ENCODE results near the gene TRIP10. TPM values are rescaled to one million over a fixed set of nuclear protein-coding genes. Genes with fewer than 3 reads are reported as not detected.
A peak's percentile ranks its signal among the peaks of the same experiment; 100 is the strongest.
"Not testable (repeated sequence)": the region's sequence is repeated elsewhere in the genome, so short reads cannot be mapped to it uniquely, and the experiment has no call there.

TRIP10 gene
- total RNA-seq, 2 donors from 2014 or later, result 67.5 to 74.0 TPM

GRCh38 chr19:6774821-6775707 is 35.6 kb downstream of the TRIP10 start:
- intact Hi-C loops (cut with DNase I), result no loop called here
- no peak for DNase-seq
- peak in 1 of 2 donors; percentile 44 for ATAC-seq

GRCh38 chr19:6776045-6776444 is 36.6 kb downstream of the TRIP10 start:
- DNase-seq; intact Hi-C loops (cut with DNase I); ATAC-seq: not testable (repeated sequence)

DNA sequence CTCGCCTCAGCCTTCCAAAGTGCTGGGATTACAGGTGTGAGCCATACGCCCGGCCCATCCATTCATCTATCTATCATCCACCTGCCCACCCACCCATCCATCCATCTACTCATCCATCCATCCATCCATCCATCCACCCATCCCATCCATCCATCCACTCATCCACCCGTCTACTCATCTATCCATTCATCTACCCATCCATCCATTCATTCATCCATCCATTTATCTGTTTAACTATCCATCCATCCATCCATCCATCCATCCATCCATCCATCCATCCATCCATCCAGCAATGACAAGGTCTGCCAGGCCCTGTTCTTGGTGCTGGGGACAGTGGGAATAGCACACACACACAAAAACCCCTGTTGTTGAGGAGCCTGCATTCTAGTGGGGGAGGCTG is 37.5 kb downstream of the TRIP10 start:
- intact Hi-C loops (cut with DNase I), result no loop called here
- ATAC-seq, result no peak

GRCh38 chr19:6777434-6777833 is 38.0 kb downstream of the TRIP10 start:
- DNase-seq (no peak), ATAC-seq (no peak)
- intact Hi-C loops (cut with DNase I), result no loop called here

More for the DNA sequence above, 37.5 kb downstream of the TRIP10 start:
- no peak for DNase-seq

DNA sequence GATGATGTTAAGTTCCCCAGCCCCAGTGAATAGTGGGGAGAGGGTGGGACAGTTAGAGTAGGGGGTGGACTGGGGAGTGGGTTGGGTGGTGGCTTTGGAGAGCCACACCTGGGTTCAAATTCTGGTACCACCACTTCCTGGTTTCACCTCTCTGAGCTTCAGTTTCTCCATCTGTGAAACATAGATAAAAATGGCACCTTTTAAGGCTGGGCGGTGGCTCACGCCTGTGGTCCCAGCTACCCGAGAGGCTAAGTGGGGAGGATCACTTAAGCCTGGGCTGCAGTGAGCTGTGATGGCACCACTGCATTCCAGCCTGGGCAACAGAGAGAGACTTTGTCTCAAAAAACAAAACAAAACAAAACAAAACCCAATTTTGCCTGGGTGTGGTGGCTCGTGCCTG is 38.9 kb downstream of the TRIP10 start:
- intact Hi-C loops (cut with DNase I), result no loop called here
- ATAC-seq, result no peak
- no peak for DNase-seq

GRCh38 chr19:6779206-6779605 is 39.7 kb downstream of the TRIP10 start:
- no peak for DNase-seq
- no peak for ATAC-seq
- intact Hi-C loops (cut with DNase I), result no loop called here

DNA sequence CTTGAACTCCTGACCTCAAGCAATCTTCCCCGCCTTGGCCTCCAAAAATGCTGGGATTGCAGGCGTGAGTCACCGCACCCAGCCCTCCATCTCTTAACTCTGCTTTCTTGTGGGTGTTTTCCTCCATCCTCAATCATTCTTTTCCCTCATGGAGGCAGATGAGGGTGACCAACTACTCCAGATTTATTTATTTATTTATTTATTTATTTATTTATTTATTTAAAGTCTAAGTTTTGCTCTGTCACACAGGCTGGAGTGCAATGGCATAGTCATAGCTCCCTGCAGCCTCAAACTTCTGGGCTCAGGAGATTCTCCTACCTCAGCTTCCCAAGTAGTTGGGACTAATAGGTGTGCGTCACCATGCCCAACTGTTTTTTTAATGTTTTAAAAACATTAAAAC is 47.9 kb downstream of the TRIP10 start:
- intact Hi-C loops (cut with DNase I), result no loop called here
- DNase-seq (no peak), ATAC-seq (no peak)

- ATAC-seq, result no peak
- intact Hi-C loops (cut with DNase I), result no loop called here
- DNase-seq, result no peak
Observed at GRCh38 chr19:6788896-6789295, 49.4 kb downstream of the TRIP10 start.

GRCh38 chr19:6790194-6791128 is 51.0 kb downstream of the TRIP10 start:
- no peak for DNase-seq
- intact Hi-C loops (cut with DNase I), result no loop called here
- ATAC-seq, result no peak

- DNase-seq (no peak), ATAC-seq (no peak)
- intact Hi-C loops (cut with DNase I), result no loop called here
Observed at GRCh38 chr19:6791237-6791636, 51.8 kb downstream of the TRIP10 start.

DNA sequence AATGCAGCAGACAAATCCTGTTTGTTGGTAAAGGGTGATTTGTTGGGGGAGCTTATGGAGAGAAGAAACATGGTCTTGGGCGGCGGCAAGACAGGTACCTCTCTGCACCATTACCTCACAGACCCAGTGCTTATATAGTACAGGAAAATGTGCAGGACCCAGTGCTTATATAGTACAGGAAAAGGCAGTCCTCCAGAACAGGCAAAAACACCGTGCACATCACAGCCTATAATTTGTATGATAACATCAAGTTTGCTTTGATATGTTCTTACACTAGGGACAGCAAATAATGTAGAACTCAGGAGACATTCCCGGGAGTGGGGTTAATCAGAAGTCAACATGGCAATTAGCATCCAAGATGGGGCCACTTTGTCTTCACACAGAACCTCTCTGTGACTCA is 53.9 kb downstream of the TRIP10 start:
- DNase-seq (no peak), ATAC-seq (no peak)
- intact Hi-C loops (cut with DNase I), result no loop called here

DNA sequence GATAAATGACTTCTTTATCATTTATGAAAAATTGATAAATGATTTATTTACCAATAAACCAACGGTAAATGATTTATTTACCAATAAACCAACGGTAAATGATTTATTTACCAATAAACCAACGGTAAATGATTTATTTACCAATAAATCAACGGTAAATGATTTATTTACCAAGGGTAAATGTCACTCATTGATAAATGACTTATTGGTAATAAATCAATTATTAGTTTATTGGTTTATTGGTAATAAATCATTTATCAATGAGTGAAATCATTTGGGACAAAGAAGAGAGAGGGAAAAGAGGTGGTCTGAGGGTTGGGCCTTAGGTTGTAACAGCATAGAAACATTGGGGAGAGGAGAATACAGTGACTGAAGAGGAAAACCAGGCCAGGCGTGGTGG is 54.5 kb downstream of the TRIP10 start:
- no peak for DNase-seq
- intact Hi-C loops (cut with DNase I), result no loop called here
- ATAC-seq, result no peak

- intact Hi-C loops (cut with DNase I), result no loop called here
- no peak for DNase-seq
- ATAC-seq, result no peak
Observed at GRCh38 chr19:6794686-6795431, 55.4 kb downstream of the TRIP10 start.

DNA sequence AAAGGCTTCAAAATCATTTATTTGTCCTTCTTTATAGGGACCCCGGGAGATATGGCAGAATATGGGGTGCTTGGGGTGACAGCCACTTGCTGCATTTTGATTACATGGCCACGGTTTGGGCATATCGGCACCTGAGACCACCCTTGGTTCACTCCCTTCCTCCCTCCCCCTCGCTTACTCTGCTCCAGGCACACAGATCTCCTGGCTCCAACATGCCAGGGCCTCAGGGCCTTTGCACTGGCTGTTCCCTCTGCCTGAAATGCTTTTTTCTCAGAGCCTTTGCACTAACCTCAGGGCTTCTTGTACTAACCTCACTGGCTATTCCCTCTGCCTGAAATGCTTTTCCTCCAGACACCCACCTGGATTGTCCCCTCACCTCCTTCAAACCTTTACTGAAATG is 56.8 kb downstream of the TRIP10 start:
- intact Hi-C loops (cut with DNase I), result no loop called here

GRCh38 chr19:6797646-6798045 is 58.2 kb downstream of the TRIP10 start:
- DNase-seq (no peak), ATAC-seq (no peak)
- intact Hi-C loops (cut with DNase I), result no loop called here

More for the DNA sequence above, 56.8 kb downstream of the TRIP10 start:
- DNase-seq (no peak), ATAC-seq (no peak)

DNA sequence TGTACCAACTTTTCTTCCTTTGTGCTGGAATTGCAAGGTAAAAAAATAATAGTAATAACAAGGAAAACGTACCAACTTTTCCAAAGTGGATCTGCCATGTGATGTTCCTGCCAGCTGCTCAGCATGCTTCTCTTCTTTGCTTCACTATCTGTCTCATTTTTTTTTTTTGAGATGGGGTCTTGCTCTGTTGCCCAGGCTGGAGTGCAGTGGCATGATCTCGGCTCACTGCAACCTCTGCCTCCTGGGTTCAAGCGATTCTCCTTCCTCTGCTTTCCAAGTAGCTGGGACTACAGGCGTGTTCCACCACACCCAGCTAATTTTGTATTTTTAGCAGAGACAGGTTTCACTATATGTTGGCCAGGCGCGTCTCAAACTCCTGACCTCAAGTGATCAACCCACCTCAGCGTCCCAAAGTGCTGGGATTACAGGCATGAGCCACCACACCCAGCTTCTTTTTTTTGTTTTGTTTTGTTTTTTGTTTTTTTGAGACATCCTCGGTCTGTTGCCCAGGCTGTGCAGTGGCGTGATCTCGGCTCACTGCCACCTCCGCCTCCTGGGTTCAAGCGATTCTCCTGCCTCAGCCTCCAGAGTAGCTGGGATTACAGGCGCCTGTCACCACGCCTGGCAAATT is 60.8 kb downstream of the TRIP10 start:
- intact Hi-C loops (cut with DNase I); ATAC-seq; DNase-seq: not testable (repeated sequence)

- ATAC-seq, result no peak
- no peak for DNase-seq
- intact Hi-C loops (cut with DNase I), result no loop called here
Observed at GRCh38 chr19:6800991-6801484, 61.6 kb downstream of the TRIP10 start.

Data from left cardiac atrium (tissue), 4 donors.